Chondrocyte (in vitro differentiated cells): Measurements from ENCODE around the gene MPPE1. TPM values are rescaled to one million over a fixed set of nuclear protein-coding genes. Genes with fewer than 3 reads are reported as not detected.
"Not testable (repeated sequence)": the region's sequence is repeated elsewhere in the genome, so short reads cannot be mapped to it uniquely, and the experiment has no call there.

Experiments used
- DNase-seq: peaks from one replicate; pipeline ENCODE4 v3.0.0; 2021; ENCODE audit warnings: mixed read lengths, low spot score
- H3K27ac Mint-ChIP-seq: one replicate; pipeline ENCODE4 v1.8.0; 2021; ENCODE audit warnings: mild to moderate bottlenecking, moderate library complexity, mixed read lengths; ENCODE audit not compliant: unreplicated experiment
- H3K27me3 Mint-ChIP-seq: 2 replicates; pipeline ENCODE4 v1.8.0; 2021; ENCODE audit warnings: low read depth, mixed read lengths
- H3K36me3 Mint-ChIP-seq: 2 replicates; pipeline ENCODE4 v1.8.0; 2021; ENCODE audit warnings: low read depth, mixed read lengths
- H3K4me1 Mint-ChIP-seq: 2 replicates; pipeline ENCODE4 v1.8.0; 2021; ENCODE audit warnings: low read depth, mild to moderate bottlenecking, mixed read lengths
- H3K4me3 Mint-ChIP-seq: one replicate; pipeline ENCODE4 v1.8.0; 2021; ENCODE audit warnings: mild to moderate bottlenecking, moderate library complexity, mixed read lengths; ENCODE audit not compliant: unreplicated experiment
- H3K9me3 Mint-ChIP-seq: 2 replicates; pipeline ENCODE4 v1.8.0; 2021; ENCODE audit warnings: low read depth, mixed read lengths
- total RNA-seq: library from RNA; stranded (reverse); gene quantifications from 3 replicates; pipeline ENCODE4 v1.2.1, GENCODE V29; 2021
- TF ChIP-seq, protein P1 (sequence below): fragments of 200-600 bp; sonication (generic); IDR thresholded peaks from 2 replicates; pipeline ENCODE4 v1.5.0; 2021; ENCODE audit warnings: antibody characterized with exemption, mild to moderate bottlenecking, moderate library complexity

MPPE1 gene
- total RNA-seq, 1 donor from 2014 or later = 38.2 TPM

DNA sequence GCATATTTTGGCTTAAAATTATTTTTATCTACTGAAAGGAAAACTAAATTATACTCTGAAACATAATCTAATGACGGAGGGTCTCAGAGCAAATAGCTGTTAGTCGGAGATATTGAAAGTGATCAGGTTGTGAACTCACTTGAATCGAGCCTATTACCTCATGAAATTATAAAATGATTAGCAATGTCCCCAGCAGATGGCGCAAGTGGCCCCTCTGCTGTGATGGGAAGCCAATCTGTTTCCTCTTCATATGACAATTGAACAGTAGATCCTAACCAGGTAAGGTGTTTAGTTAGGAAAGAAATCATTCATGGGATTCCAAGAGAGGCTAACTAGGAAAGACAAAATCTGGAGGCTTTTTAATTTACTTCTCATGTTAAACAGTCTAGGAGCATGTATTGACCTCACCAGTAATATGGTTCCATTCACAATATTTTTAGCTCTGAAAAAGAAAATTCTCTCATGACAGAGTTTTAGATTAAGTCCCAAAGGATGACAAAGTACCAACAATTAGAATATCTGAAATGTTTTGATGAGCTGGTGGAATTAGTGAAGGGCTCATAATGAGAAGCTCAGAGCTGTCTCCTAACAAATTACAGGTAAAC lies 29.9 kb upstream of the MPPE1 start:
- no peak for DNase-seq
- Mint-ChIP-seq H3K9me3 (no peaks in the 10 kb centered on the region), H3K36me3 (no peaks in the 10 kb centered on the region), H3K27ac (no peak overlapping the region), H3K27me3 (no peaks in the 10 kb centered on the region), H3K4me3 (no peak overlapping the region), H3K4me1 (no peaks in the 10 kb centered on the region)
- TF ChIP-seq, protein P1, sequence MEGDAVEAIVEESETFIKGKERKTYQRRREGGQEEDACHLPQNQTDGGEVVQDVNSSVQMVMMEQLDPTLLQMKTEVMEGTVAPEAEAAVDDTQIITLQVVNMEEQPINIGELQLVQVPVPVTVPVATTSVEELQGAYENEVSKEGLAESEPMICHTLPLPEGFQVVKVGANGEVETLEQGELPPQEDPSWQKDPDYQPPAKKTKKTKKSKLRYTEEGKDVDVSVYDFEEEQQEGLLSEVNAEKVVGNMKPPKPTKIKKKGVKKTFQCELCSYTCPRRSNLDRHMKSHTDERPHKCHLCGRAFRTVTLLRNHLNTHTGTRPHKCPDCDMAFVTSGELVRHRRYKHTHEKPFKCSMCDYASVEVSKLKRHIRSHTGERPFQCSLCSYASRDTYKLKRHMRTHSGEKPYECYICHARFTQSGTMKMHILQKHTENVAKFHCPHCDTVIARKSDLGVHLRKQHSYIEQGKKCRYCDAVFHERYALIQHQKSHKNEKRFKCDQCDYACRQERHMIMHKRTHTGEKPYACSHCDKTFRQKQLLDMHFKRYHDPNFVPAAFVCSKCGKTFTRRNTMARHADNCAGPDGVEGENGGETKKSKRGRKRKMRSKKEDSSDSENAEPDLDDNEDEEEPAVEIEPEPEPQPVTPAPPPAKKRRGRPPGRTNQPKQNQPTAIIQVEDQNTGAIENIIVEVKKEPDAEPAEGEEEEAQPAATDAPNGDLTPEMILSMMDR = peak; percentile 95

DNA sequence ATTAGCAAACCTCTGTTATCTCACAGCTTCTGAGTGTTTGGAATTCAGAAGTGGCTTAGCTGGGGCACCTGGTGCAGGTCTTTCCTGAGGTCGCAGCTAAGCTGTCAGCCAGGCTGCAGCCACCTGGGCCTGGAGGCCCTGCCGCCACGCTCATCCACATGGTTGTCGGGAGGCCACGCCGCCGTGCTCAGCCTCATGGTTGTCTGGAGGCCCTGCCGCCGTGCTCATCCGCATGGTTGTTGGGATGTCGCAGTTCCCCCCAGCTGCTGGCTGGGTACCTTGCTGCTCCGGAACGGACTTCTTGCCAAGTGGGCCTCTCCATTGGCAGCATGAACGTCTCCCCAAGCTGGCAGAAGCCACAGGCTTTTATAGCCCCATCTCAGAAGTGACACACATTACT lies 24.3 kb upstream of the MPPE1 start:
- H3K4me1 Mint-ChIP-seq = no peaks in the 10 kb centered on the region
- no peaks in the 10 kb centered on the region for H3K27me3 Mint-ChIP-seq
- TF ChIP-seq, protein P1 = no peak
- no peak overlapping the region for H3K4me3 Mint-ChIP-seq
- H3K9me3 Mint-ChIP-seq = no peaks in the 10 kb centered on the region
- no peak overlapping the region for H3K27ac Mint-ChIP-seq
- DNase-seq = no peak
- H3K36me3 Mint-ChIP-seq = no peaks in the 10 kb centered on the region

DNA sequence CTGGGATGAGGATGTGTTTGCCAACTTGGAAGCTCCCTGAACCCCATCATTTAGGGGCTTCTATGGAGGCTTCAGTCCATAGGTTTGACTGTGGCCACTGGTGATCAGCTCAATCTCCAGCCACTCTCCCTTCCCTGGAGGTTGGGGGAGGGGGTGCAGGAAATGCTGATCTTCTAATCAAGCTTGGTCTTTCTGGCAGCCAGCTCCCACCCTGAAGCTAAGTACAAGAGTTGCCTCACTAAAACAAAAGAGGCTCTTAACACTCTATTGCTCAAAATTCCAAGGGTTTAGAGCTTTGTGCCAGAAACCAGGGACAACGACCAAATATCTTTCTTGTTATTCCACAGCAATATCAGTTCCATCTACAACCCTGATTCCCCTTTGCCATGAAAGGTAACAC lies 19.4 kb upstream of the MPPE1 start:
- no peak overlapping the region for H3K27ac Mint-ChIP-seq
- H3K27me3 Mint-ChIP-seq = no peaks in the 10 kb centered on the region
- no peaks in the 10 kb centered on the region for H3K4me1 Mint-ChIP-seq
- peak; percentile 14 for DNase-seq
- no peak overlapping the region for H3K4me3 Mint-ChIP-seq
- H3K9me3 Mint-ChIP-seq = no peaks in the 10 kb centered on the region
- TF ChIP-seq, protein P1 = no peak
- H3K36me3 Mint-ChIP-seq = no peaks in the 10 kb centered on the region

DNA sequence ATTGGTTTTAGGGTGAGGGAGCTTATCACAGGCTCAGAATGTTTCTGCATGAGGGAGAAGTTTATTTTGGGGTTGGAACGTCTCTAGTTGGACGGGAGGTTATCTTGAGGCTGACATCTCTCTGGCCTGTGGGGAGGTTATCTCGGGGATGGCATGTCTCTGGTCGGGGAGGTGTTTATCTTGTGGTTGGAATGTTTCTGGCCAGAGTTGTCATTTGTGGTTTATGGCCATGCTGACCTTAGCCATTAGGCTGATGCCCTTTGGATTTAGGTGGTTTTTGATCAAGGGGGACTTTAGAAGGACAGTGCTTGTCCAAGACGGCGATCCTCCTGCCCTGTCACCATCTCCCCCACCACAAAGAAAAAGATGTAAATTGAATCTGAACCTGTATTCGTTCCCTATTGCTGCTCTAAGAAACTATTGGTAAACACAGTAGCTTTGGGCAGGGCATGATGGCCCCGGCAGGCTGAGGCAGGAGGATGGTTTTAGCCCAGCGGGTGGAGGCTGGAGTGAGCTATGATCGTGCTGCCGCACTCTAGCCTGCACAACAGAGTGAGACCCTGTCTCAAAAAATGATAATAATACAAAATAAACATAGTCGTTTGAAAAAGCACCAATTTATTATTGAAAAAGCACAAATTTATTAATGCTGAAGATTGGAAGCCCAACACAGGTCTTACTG lies 17.8 kb upstream of the MPPE1 start:
- Mint-ChIP-seq H3K27ac (no peak overlapping the region), H3K27me3 (no peaks in the 10 kb centered on the region), H3K4me1 (no peaks in the 10 kb centered on the region), H3K4me3 (no peak overlapping the region), H3K9me3 (no peaks in the 10 kb centered on the region), H3K36me3 (no peaks in the 10 kb centered on the region)
- TF ChIP-seq, protein P1 = no peak
- no peak for DNase-seq

DNA sequence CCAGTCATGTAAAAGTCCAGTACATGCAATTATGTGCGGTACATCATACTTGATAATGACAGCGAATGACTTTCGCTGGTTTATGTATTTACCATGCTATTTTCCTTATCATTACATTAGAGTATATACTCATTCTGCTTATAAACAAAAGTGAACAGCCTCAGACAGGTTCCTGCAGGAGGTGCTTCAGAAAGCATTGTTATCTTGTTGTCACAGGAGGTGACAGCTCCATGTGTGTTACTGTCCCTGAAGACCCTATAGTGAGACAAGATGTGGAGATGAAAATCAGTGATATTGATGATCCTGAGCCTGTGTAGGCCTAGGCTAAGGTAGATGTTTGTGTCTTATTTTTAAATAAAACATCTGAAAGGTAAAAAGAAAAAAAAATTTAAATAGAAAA lies 15.3 kb upstream of the MPPE1 start:
- H3K4me1 Mint-ChIP-seq = no peaks in the 10 kb centered on the region
- H3K27me3 Mint-ChIP-seq = no peaks in the 10 kb centered on the region
- H3K9me3 Mint-ChIP-seq = no peaks in the 10 kb centered on the region
- H3K36me3 Mint-ChIP-seq = no peaks in the 10 kb centered on the region
- H3K27ac Mint-ChIP-seq = no peak overlapping the region
- no peak overlapping the region for H3K4me3 Mint-ChIP-seq
- DNase-seq = no peak
- TF ChIP-seq, protein P1 = no peak

DNA sequence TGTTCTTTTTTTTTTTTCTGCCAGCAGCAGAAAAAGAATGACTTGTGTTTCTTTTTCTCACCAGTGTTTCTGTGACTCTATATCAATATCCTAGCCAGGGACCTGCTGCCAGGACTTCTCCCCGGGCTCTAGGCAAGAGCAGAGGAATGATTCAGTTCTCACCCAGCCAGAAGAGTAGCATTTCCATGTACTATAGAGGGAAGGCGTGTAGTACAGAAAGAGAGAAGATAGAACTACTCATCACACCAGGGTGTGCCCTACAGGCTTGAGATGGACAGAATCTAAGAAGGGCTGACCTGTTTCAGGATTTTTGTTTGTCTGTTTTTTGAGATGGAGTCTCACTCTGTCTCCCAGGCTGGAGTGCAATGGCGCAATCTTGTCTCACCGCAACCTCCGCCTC lies 11.4 kb upstream of the MPPE1 start:
- H3K4me1 Mint-ChIP-seq, H3K36me3 Mint-ChIP-seq, H3K27me3 Mint-ChIP-seq, DNase-seq, H3K4me3 Mint-ChIP-seq, H3K9me3 Mint-ChIP-seq, H3K27ac Mint-ChIP-seq: not testable (repeated sequence)

DNA sequence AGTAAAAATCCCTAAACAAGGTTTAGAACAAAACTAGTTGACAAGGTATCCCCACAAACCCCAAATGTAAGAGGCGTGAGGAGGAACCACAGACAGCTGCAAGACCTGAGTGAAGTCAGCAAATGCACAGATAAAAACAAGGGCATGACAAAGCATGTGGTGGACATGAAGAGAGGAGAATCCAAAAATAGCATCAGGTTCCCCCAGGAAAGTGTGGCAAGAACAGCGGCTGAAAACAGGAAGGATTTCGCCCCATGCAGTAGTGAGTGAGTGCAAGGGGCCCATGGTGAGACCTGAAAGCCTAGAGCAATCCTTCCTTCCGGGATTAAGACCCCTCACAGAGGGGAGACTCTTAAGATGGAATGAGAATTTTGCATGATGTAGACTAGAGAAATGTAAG lies 8.8 kb upstream of the MPPE1 start:
- H3K9me3 Mint-ChIP-seq, DNase-seq, H3K27ac Mint-ChIP-seq, H3K27me3 Mint-ChIP-seq, H3K36me3 Mint-ChIP-seq, H3K4me1 Mint-ChIP-seq, H3K4me3 Mint-ChIP-seq: not testable (repeated sequence)
